ENCODE data around the gene SAMD13. TPM values are rescaled to one million over a fixed set of nuclear protein-coding genes. Genes with fewer than 3 reads are reported as not detected.
"Not testable (repeated sequence)": the region's sequence is repeated elsewhere in the genome, so short reads cannot be mapped to it uniquely, and the experiment has no call there.

The SAMD13 gene
- total RNA-seq, 1 experiment from 2014 or later = 0.20 TPM

DNA sequence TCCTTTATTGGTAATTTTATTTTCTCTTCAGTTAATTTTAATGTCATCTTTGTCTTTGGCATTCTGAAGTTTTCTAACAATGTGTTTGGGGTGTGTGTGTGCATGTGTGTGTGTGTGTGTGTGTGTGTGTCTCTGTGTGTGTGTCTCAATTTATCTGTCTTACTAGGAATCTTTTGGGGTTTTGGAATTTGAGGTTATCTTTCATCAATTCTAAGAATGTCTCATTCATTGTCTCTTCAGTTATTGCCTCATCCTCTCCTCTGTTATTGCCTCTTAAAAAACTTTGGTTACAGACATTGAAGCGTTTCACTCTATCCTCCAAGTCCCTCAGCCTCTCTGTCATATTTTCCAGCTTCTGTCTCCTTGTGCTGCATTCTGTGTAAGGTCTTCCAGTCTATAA lies 18.1 kb upstream of the SAMD13 start:
- no peak for DNase-seq (ENCODE audit: low read depth)

DNA sequence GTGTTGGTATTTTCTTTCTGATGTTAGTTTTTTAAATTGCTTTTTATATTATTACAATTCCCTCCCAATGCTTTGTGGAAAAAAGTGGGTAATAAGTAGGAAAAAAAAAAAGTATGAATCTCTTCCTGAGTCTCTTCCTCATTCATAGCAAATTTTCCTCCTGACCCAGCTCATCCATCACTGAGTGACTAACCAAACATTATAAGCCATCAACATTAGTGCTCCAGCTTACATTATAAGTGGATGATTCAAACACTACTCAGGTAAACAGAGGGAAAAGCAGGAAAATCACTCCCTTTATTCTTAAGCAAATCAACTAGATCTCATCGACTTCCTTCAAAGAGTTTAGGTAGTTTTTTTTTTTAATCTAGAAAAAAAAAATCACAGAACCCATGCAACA lies 15.4 kb upstream of the SAMD13 start:
- DNase-seq (ENCODE audit: low read depth) = peak; percentile 53

DNA sequence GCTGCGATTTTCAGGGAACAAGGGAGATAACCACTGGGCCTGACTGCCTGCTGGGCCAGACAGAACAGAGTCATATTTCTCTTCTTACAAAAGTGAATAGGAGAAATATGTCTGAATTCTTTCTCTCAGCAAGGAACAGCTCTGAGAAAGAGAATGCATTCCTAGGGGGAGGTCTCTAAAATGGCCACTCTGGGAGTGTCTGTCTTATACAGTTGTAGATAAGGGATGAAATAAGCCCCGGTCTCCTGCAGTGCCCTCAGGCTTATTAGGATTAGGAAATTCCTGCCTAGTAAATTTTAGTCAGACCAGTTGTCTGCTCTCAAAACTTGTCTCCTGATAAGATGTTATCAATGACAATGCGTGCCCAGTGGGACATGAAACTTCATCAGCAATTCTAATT lies 14.1 kb upstream of the SAMD13 start:
- not testable (repeated sequence) for DNase-seq (ENCODE audit: low read depth)

DNA sequence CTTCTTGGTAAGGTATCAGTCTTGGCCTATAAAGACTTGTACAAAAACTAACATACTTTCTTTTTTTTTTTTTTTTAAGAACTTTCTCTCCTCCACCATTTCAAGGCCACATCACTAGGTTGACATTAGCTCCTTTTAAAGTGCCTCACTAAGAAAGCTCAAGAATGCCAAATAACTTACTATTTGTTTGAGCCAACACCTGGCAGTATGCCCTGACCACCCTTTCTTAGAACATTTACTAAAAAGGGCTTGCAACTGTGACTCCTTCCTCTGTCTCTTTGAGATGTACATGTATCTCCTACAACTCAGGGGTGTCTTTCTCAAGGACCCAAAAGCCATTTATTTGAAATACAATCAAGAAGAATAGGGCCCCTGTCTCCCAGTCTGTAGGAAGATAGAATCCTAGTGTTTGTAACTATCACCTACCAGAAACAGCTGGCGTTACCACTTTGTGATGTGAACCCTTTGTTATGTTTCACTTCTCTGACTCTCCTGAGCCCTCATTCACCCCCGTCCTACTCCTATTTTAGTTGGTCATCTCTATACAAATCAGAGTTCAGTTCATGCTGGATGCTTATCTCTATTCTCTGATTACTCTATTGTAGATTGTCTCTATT lies 12.2 kb upstream of the SAMD13 start:
- DNase-seq (ENCODE audit: low read depth) = peak; percentile 3

DNA sequence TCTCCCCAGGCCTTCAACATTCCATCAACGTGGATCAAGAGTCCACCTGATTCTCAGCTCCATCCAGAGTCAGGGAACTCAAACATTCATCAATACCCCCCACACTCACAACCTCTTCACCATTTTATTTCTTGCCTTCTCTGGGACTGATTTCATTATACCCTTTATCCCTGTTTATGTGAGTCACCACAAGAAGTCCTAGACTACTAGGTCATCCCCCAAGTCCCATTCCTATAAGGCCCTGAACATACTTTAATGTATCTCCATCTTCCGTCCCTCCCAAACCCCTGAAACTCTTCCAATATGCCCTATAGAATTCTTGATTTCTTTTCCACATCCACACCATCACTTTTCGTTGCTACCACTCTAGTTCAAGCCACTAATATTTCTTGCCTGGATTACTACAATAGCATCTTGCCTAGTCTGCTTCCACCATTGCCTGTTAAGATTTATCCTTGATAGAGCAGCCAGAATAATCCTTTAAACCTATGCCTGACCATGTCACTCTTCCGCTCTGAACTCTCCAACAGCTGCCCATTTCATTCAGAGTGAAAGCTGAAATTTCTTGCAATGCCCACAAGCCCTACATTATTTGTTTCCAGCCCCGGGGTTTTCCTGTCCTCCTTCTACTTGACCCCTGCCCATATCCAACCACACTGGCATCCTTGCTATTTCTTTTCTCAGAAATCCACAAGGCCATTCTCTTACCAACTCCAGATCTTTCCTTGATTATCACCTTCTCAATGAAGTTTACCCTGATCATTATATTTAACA lies 9.4 kb upstream of the SAMD13 start:
- DNase-seq (ENCODE audit: low read depth) = peak; percentile 24

DNA sequence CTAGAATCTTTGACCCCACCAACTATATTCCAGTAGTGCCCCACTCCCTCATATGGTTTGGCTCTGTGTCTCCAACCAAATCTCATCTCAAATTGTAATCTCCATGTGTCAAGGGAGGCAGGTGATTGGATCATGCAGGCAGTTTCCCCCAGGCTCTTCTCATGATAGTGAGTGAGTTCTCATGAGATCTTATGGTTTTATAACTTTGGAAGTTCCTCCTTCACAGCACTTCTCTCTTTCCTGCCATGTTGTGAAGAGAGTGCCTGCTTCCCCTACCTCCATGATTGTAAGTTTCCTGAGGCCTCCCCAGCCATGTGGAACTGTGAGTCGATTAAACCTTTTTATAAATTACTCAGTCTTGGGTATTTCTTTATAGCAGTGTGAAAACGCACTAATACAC lies 7.7 kb upstream of the SAMD13 start:
- no peak for DNase-seq (ENCODE audit: low read depth)

DNA sequence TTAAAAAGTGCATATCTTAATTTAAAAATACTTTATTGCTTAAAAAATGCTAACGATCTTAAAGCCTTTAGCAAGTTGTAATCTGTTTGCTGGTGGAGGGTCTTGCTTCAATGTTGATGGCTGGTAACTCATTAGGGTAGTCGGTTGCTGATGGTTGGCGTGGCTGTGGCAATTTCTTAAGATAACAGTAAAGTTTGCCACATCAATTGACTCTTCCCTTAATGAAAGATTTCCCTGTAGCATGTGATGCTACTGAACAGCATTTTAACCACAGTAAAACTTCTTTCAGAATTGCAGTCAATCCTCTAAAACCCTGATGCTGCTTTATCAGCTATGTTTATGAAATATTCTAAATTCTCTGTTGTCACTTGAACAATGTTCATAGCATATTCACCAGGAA lies 6.8 kb upstream of the SAMD13 start:
- DNase-seq (ENCODE audit: low read depth) = no peak

DNA sequence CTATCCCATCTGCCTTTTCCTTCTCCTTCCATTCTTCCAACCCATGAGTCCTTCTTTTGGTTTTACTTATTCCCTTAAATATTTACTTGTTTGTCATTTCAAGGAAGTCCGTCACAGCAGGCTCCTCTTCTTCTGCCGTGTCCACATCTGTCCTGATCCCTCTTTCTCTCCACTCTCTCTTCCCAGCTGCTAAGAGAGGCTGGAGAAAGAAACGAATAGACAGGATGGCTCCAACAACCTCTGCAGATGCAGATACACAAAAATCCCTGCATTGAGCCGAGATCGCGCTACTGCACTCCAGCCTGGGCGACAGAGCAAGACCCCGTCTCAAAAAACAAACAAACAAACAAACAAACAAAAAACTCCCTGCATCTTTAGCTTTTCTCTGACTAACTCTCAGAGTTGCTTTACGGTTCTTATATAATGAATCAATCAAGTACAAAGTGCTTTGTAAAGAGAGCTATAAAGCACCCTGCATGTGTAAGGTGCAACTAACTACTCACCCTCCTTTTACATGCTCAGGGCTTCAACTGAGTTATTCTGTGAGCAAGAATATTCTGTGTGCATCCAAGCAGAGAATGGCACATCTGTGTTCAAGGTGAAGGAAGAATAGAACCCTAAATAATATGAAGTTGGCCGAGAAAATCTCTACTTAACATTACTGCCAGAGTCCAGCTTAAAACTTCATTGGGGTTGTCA lies 3.8 kb upstream of the SAMD13 start:
- DNase-seq (ENCODE audit: low read depth) = no peak

DNA sequence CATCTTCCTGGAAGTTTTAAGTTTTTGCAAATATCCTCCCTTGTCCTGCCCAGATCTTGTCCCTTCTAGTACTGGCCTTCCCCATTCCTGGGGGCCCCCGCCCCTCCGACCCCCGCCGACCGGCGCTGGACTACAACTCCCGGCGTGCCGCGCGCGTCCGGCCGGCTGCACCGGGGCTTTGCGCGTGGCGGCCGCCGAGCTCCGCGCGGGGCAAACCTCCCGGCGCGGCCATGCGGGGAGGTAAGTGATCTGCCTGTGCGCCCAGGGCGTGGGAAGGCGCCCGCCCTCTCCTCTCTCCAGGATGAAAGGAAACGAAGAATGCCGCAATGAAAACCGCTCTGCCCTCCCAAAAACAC lies 3.2 kb upstream of the SAMD13 start:
- DNase-seq (ENCODE audit: low read depth) = peak; percentile 52

DNA sequence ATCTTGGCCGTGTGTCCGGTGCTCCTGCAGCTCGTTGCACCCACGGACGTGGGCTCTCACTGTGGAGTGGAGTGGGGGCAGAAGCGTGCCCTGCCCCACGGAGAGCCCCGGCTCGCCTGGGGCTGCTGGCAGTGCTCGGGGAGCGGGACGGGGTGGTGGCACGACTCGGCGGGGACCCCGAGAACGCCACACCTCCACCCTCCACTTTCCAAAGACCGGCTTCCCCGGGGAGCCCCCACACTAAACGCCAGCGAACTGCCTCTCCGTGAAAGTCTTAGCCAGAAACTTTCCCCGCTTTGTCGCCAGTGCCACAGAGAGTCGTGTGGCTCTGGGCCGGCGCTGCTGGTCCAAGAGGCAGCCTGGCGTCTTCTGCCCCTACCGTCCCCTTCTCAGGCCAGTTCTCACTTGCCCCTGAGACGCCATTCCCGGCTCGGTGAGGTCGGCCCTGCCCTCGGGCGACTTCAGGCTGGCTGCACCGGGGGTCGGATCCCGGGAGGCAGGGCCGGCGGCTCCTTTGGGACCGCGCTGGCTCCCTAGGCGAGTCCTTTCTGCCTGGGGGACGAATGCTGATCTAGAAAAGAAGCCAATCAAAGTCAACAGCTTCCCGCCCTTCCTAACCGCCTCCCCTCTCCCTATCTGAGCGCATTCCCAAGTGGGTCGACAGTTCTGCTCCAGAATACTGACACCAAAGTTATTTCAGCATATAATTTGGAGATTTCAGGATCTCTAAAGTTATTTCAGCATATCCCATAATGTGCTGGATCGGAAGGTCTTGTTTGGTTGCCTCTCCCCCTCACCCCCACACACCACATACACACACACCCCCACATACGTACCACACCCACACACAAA lies 2.6 kb upstream of the SAMD13 start:
- DNase-seq (ENCODE audit: low read depth) = peak; percentile 58

DNA sequence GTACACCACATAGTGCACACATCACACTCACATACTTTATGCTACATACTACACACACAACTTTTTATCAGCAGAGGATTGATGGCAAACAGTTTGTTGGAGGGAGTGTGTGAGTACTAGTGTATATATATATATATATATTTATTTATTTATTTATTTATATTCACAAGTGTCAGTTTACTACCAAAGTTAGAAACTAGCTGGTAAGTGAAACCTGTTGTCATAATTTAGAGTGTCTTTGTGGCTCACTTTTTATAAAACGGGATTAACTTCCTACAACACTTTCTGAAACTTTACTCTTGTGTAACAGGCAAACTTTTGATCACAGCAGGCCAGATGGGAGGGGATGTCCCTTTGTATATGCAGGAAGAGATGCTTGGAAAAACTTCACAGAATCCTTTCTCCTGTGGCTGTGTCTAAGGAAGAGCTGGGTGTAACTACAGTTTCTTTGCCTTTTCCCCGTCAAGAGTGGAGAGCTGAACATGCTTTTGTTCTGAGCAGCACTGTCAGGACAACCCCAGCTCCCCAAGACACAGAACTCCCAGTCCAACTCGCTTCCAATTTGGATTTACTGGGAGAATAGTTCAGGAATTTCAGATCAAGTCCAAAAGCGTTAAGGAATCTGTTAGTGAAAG lies 1.9 kb upstream of the SAMD13 start:
- peak; percentile 17 for DNase-seq (ENCODE audit: low read depth)

DNA sequence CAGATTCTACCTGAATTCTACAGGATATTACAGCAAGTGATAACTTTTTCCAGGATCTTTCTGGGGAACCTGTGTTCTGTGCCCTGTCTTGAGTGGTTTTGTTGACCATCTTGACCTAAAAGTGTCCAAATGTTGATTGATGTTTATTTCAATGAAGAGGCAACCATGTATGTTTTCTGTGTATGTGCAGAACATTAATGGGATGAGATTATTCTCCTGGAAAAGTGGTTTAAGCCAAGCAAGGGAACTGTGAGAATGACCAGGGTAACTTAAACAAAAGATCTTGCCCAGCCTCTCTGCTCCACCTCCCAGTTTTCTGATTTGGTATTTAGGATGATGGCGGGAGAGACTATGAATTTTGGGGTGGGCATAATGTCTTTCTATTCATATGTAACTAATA lies 1.0 kb upstream of the SAMD13 start:
- no peak for DNase-seq (ENCODE audit: low read depth)

DNA sequence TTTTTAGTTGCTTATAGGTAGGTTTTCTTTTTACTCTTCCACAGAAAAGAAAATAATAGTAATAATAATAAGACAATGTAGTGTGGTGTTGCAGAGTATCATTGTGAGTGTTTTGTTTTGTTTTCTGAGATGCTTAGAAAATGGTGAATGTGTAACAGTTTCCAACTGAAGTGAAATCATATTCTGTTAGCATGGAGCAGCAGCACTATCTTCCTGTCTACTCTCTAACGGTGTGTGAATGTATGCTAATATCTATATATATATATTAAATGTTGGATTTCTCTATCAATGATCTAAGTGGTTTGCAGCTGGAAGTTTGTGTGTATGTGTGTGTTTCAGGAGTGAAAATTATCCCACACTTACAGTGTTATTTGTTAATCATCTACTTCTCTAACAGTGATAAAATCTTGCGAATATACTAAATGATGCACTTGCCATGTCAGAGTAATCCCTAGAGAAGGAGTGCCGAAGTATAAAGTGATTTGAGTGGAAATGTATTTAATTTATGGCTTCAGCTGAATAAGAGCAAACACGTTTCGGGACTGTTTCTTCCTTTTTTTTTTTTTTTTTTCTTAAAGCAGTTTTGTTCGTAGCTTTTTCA lies 377 bp downstream of the SAMD13 start:
- DNase-seq (ENCODE audit: low read depth) = no peak

DNA sequence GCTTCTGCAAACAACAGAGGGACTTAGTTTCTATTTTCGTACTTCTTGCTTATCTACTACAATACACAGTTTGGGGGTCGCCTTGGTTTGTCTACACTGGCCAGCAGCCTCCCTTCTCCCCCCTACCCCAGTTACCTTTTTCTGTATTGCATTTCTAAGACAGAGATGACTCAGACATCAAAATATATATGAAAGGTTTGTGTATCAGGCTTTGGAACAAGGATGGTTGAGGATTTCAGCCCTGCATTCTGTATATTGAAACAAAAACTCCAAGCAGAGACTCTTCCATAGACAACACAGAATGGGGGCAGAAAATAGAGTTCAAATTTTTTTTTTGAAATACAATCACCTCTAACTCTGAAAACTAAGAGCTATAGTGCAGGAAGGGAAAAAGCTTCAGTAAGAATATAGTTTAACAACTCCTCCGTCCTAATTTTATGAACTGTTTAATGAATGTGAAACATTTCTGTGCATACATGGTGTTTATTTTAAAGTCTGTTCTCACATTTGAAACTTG lies 1.9 kb downstream of the SAMD13 start:
- peak; percentile 4 for DNase-seq (ENCODE audit: low read depth)

DNA sequence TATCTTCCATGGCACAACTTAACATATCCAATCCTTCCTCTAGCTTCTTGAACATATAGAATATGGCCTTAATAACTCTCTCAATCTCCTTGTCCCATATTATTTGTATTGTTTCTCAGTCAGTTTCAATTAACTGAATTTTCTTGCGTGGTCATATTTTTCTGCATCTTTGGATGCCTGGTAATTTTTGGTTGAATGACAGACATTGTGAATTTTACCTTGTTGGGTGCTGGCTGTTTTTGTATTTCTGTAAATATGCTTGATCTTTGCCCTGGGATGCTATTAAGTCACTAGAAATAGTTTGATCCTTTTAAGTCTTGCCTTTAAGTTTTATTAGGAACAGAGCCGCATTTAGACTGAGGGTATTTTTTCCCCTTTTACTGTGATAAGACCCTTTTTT lies 5.9 kb downstream of the SAMD13 start:
- DNase-seq (ENCODE audit: low read depth) = no peak

DNA sequence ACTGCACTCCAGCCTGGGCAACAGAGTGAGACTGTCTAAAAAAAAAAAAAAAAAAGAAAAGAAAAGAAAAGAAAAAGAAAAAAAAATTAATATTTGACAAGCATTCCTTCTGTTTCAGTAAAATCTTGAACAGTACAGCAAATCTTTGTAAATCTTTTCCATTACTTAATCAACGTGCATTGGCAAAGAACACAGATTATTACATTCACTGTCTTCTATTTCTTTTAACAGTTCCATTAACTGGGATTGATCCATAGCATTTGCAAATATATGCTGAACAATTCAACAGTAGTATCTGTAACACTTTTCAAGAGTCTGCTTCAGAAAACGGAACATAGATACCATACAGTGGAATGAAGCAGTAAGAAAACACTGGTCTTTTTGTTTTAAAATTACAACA lies 9.8 kb downstream of the SAMD13 start:
- no peak for DNase-seq (ENCODE audit: low read depth)

DNA sequence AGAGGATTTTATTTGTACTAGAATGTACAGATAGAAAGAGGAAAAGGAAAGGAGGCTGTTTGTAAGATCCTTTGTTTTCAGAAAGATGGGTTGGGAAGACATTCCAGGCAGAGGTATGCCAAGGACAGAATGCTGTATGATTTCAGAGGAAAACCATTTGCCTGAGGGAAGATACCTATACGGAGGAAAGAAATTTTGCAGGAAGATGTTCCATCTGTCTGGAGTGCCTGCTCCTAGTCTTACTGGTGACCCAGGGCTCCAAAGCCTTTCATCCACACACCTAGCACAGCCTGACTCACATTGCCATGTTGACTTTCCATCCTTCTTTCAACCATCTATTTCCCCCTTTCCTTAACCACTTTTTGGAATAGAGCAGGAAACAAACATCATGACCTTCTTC lies 18.2 kb downstream of the SAMD13 start:
- DNase-seq (ENCODE audit: low read depth) = peak; percentile 45

DNA sequence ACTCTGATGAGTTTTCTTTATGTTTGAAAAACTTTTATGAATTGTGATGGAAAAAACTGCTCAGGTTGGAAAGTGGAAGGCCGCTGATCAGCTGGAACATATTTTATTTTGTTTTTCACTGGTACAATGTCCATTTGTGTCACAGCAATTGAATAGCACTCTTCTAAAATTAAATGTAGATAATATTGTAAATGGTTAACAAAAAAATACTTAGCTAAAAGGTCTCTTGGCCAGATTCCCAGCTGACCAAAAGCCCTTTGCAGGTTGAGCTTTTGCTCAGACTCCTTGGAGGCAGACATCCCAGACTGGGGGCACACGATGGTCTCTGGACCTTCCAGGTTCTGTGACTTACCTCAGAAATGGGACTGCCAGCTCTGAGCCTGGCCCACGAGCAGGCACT lies 26.3 kb downstream of the SAMD13 start:
- DNase-seq (ENCODE audit: low read depth) = no peak

DNA sequence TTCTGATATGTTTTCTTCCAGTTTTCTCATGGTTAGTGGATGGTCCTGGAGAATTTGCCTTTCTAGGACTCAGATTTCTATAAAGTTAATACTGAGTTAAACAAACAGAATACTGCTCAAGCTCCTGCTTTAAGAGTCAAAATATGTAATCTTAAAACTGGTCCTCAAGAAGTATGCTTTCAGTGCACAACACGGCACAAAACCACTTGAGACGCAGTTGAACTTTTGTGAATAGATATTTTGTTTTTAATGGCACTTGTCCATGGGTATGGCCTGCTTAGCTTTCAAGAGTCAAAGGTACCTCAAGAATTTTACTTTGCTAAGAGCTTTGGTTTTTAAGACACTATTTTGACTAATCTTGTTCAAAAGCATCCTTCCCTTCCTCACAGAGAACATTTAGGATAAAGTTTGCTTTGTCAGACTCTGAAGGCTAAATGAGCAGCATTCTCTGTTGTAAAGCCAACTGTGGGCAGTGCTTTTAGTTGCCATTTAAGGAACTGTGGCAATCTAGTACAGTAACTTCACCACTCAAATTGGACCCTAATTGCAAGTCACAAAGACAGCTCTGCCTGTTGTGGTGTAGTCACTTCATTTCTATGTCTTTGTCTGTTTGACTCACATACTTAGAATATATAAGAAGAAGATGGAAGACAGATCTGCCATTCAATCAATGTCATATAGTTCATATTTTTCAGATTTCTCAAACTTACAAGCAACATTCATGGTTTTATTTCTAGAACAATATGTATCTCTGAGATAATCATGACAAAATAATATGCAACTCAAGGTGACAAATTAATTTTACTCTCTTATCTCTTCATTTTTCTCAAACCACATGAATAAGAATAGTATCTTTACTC lies 28.8 kb downstream of the SAMD13 start:
- DNase-seq (ENCODE audit: low read depth) = no peak

DNA sequence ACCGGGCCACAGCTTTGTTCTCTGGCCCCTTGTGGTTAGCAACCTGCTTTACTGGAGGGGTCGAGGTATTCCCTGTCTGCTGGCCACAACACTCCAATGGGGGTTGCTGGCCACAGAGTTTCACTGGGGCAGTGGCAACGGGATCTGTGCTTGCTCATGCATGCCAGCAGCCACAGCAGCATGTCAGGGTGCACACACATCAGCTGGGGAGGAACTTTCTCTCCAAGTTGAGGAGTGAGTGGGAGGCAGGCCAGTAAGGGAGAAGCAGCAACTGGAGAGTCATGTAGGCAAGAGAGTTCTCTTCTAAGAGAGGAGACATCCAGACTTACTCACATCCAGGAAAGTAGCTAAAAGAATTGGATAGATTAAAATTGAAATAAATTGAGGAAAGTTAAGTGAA lies 38.0 kb downstream of the SAMD13 start:
- DNase-seq (ENCODE audit: low read depth) = peak; percentile 23

All from M059J (cell line).